Mammary epithelial cell (primary cell): ENCODE results near the gene AQP12A.

Experiments
- EZH2 ChIP-seq: IDR thresholded peaks from 2 replicates; pipeline ENCODE4 v1.6.1; 2012; ENCODE audit warnings: low read length, inconsistent platforms, borderline replicate concordance
- TF ChIP-seq, protein P1 (sequence below), 2 donors: IDR thresholded peaks in 1 of 2; conservative IDR thresholded peaks in 1 of 2; 2 replicates each; pipeline ENCODE4 v1.5.1; 2011 to 2012; ENCODE audit warnings: inconsistent platforms in 2 of 2, low read length in 2 of 2, mild to moderate bottlenecking in 2 of 2, control low read depth in 1 of 2, low read depth in 1 of 2; ENCODE audit not compliant: insufficient read depth in 1 of 2; ENCODE audit errors: extremely low read depth in 1 of 2

DNA sequence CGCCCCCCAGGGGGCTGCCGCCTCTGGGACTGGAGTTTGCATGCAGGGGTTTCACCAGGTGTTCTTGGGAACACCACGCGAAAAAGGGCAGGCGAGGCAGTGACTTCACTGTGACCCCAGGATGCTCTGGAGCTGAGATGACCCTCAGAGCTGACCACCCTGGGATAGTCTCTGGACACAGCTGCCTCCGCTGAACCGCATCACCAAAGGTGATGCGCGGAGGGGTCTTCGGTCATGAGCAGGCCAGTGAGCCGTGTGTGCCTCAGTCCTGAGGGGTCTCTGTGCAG, 48.9 kb upstream of the AQP12A start:
- TF ChIP-seq, protein P1, sequence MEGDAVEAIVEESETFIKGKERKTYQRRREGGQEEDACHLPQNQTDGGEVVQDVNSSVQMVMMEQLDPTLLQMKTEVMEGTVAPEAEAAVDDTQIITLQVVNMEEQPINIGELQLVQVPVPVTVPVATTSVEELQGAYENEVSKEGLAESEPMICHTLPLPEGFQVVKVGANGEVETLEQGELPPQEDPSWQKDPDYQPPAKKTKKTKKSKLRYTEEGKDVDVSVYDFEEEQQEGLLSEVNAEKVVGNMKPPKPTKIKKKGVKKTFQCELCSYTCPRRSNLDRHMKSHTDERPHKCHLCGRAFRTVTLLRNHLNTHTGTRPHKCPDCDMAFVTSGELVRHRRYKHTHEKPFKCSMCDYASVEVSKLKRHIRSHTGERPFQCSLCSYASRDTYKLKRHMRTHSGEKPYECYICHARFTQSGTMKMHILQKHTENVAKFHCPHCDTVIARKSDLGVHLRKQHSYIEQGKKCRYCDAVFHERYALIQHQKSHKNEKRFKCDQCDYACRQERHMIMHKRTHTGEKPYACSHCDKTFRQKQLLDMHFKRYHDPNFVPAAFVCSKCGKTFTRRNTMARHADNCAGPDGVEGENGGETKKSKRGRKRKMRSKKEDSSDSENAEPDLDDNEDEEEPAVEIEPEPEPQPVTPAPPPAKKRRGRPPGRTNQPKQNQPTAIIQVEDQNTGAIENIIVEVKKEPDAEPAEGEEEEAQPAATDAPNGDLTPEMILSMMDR (conservative IDR thresholded peaks at IDR 0.05 in 1 of 2, IDR thresholded peaks at IDR 0.05 in 1 of 2; ENCODE audit: extremely low read depth in 1 of 2, insufficient read depth in 1 of 2, low read depth in 1 of 2, low read length in 2 of 2), result no peak
- no peak for TF ChIP-seq EZH2
